Kidney (tissue), 14 donors: ENCODE data around the gene SNX27. TPM values are rescaled to one million over a fixed set of nuclear protein-coding genes. Genes with fewer than 3 reads are reported as not detected.

Experiments
- DNase-seq, 5 donors: peaks; one replicate each; pipeline ENCODE4 v3.0.0-alpha.2; 2013 to 2020
- FAIRE-seq: peaks from 2 replicates; lab custom pipeline; 2012; peaks lifted over from hg19 to GRCh38; lab: Jason Lieb, UNC
- H3K27ac ChIP-seq, 2 donors: one replicate each; pipeline ENCODE4 v1.7.0; 2013; ENCODE audit warnings: low read depth in 2 of 2, low read length in 2 of 2, inconsistent platforms in 1 of 2
- H3K27me3 ChIP-seq: one replicate; pipeline ENCODE4 v1.7.1; 2013; ENCODE audit warnings: low read length, inconsistent platforms; ENCODE audit not compliant: control insufficient read depth, insufficient read depth
- H3K36me3 ChIP-seq, 3 donors: one replicate each; pipeline versions ENCODE4 v1.7.0 to v1.7.1; 2013; ENCODE audit warnings: low read length in 3 of 3, control low read depth in 1 of 3, inconsistent platforms in 1 of 3; ENCODE audit not compliant: insufficient read depth in 3 of 3, control insufficient read depth in 2 of 3
- H3K4me1 ChIP-seq, 3 donors: one replicate each; pipeline versions ENCODE4 v1.7.0 to v1.7.1; 2013; ENCODE audit warnings: low read length in 3 of 3, inconsistent platforms in 1 of 3, low read depth in 1 of 3; ENCODE audit not compliant: control insufficient read depth in 2 of 3, insufficient read depth in 2 of 3
- H3K4me3 ChIP-seq, 3 donors: one replicate each; pipeline versions ENCODE4 v1.7.0 to v1.8.1; 2013; ENCODE audit warnings: low read length in 3 of 3, control low read depth in 1 of 3, inconsistent platforms in 1 of 3
- H3K9ac ChIP-seq, 3 donors: one replicate each; pipeline versions ENCODE4 v1.7.0 to v1.7.1; 2013; ENCODE audit warnings: low read length in 3 of 3, control low read depth in 1 of 3, inconsistent platforms in 1 of 3
- H3K9me3 ChIP-seq, 3 donors: one replicate each; pipeline versions ENCODE4 v1.7.0 to v1.7.1; 2013; ENCODE audit warnings: low read length in 3 of 3, control low read depth in 1 of 3, inconsistent platforms in 1 of 3; ENCODE audit not compliant: control insufficient read depth in 2 of 3, insufficient read depth in 1 of 3
- CTCF ChIP-seq: IDR thresholded peaks from 3 replicates; pipeline ENCODE4 v1.5.1; 2012; ENCODE audit warnings: mild to moderate bottlenecking, moderate library complexity, borderline replicate concordance; ENCODE audit not compliant: insufficient read depth; ENCODE audit errors: extremely low read depth
- intact Hi-C: fragments of 100-400 bp; cut with DNase I; formaldehyde crosslinking; loops from one replicate; pipeline ENCODE4 v1.11.1; 2022
- polyA plus RNA-seq: library from polyadenylated mRNA; stranded (reverse); fragments of 350-450 nt; fragmentation: Illumina TruSeq; extraction: RNeasy Lipid Tissue Mini Kit (QIAGEN cat#74804); gene quantifications from one replicate; pipeline ENCODE4 v1.2.3, GENCODE V29; 2014; ENCODE audit warnings: low read depth, low replicate concordance; ENCODE audit not compliant: insufficient read depth
- total RNA-seq: library from RNA; stranded (reverse); fragmentation: NEBNext Ultra II Directional; extraction: Animal tissue kit (Norgen Biotek cat#: 25700); gene quantifications from one replicate; pipeline ENCODE4 v1.2.1, GENCODE V29; 2021
- donor health status: control.
- donor health status: control.
- donor health status: control.
- donor health status: control.
- donor health status: control.
- donor health status: DM: yes; HTN: yes; CAD: no.
- donor health status: Normal renal cell carcinoma (clear cell type).

SNX27 gene
- total and polyA plus RNA-seq, 2 donors from 2014 or later, result 13.5 to 46.3 TPM

- TF ChIP-seq CTCF, result no peak
- Histone ChIP-seq H3K27me3 (no peaks in the 10 kb centered on the region), H3K9ac (no peak overlapping the region), H3K4me3 (no peak overlapping the region), H3K27ac (peak overlapping the region in 1 of 2 donors; percentile 3), H3K36me3 (peaks cover 0 to 21% (median 13%) of the 10 kb centered on the region in 3 donors), H3K9me3 (no peaks in the 10 kb centered on the region), H3K4me1 (peaks cover 0 to 3% (median 0%) of the 10 kb centered on the region in 3 donors)
- intact Hi-C loops, result no loop called here
- no peak for DNase-seq
- no peak for FAIRE-seq
Observed at GRCh38 chr1:151583796-151584195, 28.1 kb upstream of the SNX27 start.

- peaks cover 0 to 16% (median 8%) of the 10 kb centered on the region in 3 donors for H3K36me3 ChIP-seq
- peak overlapping the region in 1 of 2 donors; percentile 9 for H3K27ac ChIP-seq
- FAIRE-seq, result no peak
- peaks cover 0 to 3% (median 0%) of the 10 kb centered on the region in 3 donors for H3K4me1 ChIP-seq
- DNase-seq, result no peak
- no peaks in the 10 kb centered on the region for H3K9me3 ChIP-seq
- H3K27me3 ChIP-seq, result no peaks in the 10 kb centered on the region
- TF ChIP-seq CTCF, result no peak
- H3K9ac ChIP-seq, result no peak overlapping the region
- intact Hi-C loops, result no loop called here
- H3K4me3 ChIP-seq, result no peak overlapping the region
Observed at GRCh38 chr1:151584278-151584677, 27.6 kb upstream of the SNX27 start.

GRCh38 chr1:151584780-151585179 lies 27.1 kb upstream of the SNX27 start:
- H3K27ac ChIP-seq, result peak overlapping the region in 1 of 2 donors; percentile 9
- no peak overlapping the region for H3K4me3 ChIP-seq
- FAIRE-seq, result no peak
- peaks cover 0 to 11% (median 4%) of the 10 kb centered on the region in 3 donors for H3K36me3 ChIP-seq
- no peaks in the 10 kb centered on the region for H3K9me3 ChIP-seq
- no peak overlapping the region for H3K9ac ChIP-seq
- no peak for DNase-seq
- no peaks in the 10 kb centered on the region for H3K27me3 ChIP-seq
- peaks cover 0 to 3% (median 0%) of the 10 kb centered on the region in 3 donors for H3K4me1 ChIP-seq
- no peak for TF ChIP-seq CTCF
- intact Hi-C loops, result no loop called here

GRCh38 chr1:151585622-151586021 lies 26.2 kb upstream of the SNX27 start:
- TF ChIP-seq CTCF, result no peak
- no peak overlapping the region for H3K4me3 ChIP-seq
- intact Hi-C loops, result no loop called here
- peaks cover 0 to 3% (median 0%) of the 10 kb centered on the region in 3 donors for H3K4me1 ChIP-seq
- peaks cover 0 to 7% (median 2%) of the 10 kb centered on the region in 3 donors for H3K36me3 ChIP-seq
- no peaks in the 10 kb centered on the region for H3K9me3 ChIP-seq
- FAIRE-seq, result no peak
- no peaks in the 10 kb centered on the region for H3K27me3 ChIP-seq
- H3K9ac ChIP-seq, result no peak overlapping the region
- DNase-seq, result peak in 3 of 5 donors; percentile 15 to 64 (median 50)
- peak overlapping the region in 1 of 2 donors; percentile 26 for H3K27ac ChIP-seq
